ENCODE data around the gene TTI1. TPM values are rescaled to one million over a fixed set of nuclear protein-coding genes. Genes with fewer than 3 reads are reported as not detected.

Gene TTI1
- total and polyA plus RNA-seq, 9 of the 15 experiments (the other 6 are each of a cell fraction or from before 2014, with no cell fraction given) = 9.8 to 55.1 (median 39.4) TPM

GRCh38 chr20:38060536-38060935 is 27.3 kb upstream of the TTI1 start:
- Histone ChIP-seq H3K27me3 (ENCODE audit: control insufficient read depth in 2 of 2, insufficient read depth in 2 of 2, low read length in 2 of 2) (no peaks in the 10 kb centered on the region), H3K9me3 (replicated peaks; ENCODE audit: control insufficient read depth, insufficient read depth, low read depth, low read length) (no peaks in the 10 kb centered on the region), H3K9ac (ENCODE audit: insufficient read depth in 1 of 2, low read depth in 2 of 2, low read length in 2 of 2) (no peak overlapping the region), H3K36me3 (ENCODE audit: control insufficient read depth, insufficient read depth, low read length) (peaks cover 92% of the 10 kb centered on the region), H3K79me2 (ENCODE audit: control insufficient read depth, insufficient read depth, low read length) (peaks cover 9% of the 10 kb centered on the region; the same call in 2 of the 3 replicates), H3K4me2 (ENCODE audit: insufficient read depth, low read length) (no peak overlapping the region), H3K27ac (ENCODE audit: extremely low read depth, low read depth, low read length) (no peak overlapping the region), H3K4me1 (replicated peaks in 1 of 2; ENCODE audit: control insufficient read depth in 2 of 2, insufficient read depth in 2 of 2, low read length in 2 of 2) (no peaks in the 10 kb centered on the region), H3K9me1 (ENCODE audit: control insufficient read depth, insufficient read depth, low read length) (no peaks in the 10 kb centered on the region), H3K4me3 (no peak overlapping the region), H4K20me1 (replicated peaks; ENCODE audit: control insufficient read depth, insufficient read depth, low read length) (no peaks in the 10 kb centered on the region; the same call in 1 of the 2 replicates), H2AFZ (ENCODE audit: low read depth, low read length) (no peak overlapping the region)
- TF ChIP-seq SPI1 (IDR thresholded peaks at IDR 0.05; ENCODE audit: borderline replicate concordance, low read depth, low read length) (no peak), PHB (CRISPR knock-in tag; IDR thresholded peaks at IDR 0.05) (no peak)
- FAIRE-seq (no peak), ATAC-seq (no peak), DNase-seq (ENCODE audit: extremely low read depth in 1 of 4, low spot score in 3 of 4) (no peak)
- in situ Hi-C loops (cut with MboI) = no loop called here
- ChIA-PET CTCF (ENCODE audit: low intra/inter-chr PET ratio) (no interaction called here), POLR2A (no interaction called here)
- intact Hi-C loops (cut with micrococcal nuclease) = no loop called here
- no TSS peak for BruUV-seq (replicated peaks)
- 96% methylated on average over 5 of the region's 5 CpGs for WGBS (ENCODE audit: insufficient coverage, low coverage, missing lambda C conversion rate)

- no peak overlapping the region for H2AFZ ChIP-seq (ENCODE audit: low read depth, low read length)
- no peaks in the 10 kb centered on the region for H3K9me1 ChIP-seq (ENCODE audit: control insufficient read depth, insufficient read depth, low read length)
- peaks cover 14% of the 10 kb centered on the region; the same call in 2 of the 3 replicates for H3K79me2 ChIP-seq (ENCODE audit: control insufficient read depth, insufficient read depth, low read length)
- no peaks in the 10 kb centered on the region for H3K9me3 ChIP-seq (replicated peaks; ENCODE audit: control insufficient read depth, insufficient read depth, low read depth, low read length)
- no TSS peak for BruUV-seq (replicated peaks)
- in situ Hi-C loops (cut with MboI) = loop anchor here (5.0 kb wide), 1 partner anchor 152 kb away; no protein-coding TSS in a partner anchor
- DNase-seq (ENCODE audit: extremely low read depth in 1 of 4, low spot score in 3 of 4) = no peak
- ChIA-PET CTCF (ENCODE audit: low intra/inter-chr PET ratio) (interaction anchor here (4.1 kb wide), 1 partner anchor 162 kb away, joined by 53 read pairs; no protein-coding TSS in a partner anchor), POLR2A (no interaction called here)
- WGBS (ENCODE audit: insufficient coverage, low coverage, missing lambda C conversion rate) = 89% methylated on average over 5 of the region's 5 CpGs
- no peak for ATAC-seq
- intact Hi-C loops (cut with micrococcal nuclease) = no loop called here
- H3K36me3 ChIP-seq (ENCODE audit: control insufficient read depth, insufficient read depth, low read length) = peaks cover 88% of the 10 kb centered on the region
- no peak overlapping the region for H3K9ac ChIP-seq (ENCODE audit: insufficient read depth in 1 of 2, low read depth in 2 of 2, low read length in 2 of 2)
- H4K20me1 ChIP-seq (replicated peaks; ENCODE audit: control insufficient read depth, insufficient read depth, low read length) = no peaks in the 10 kb centered on the region; the same call in none of the 2 replicates
- no peaks in the 10 kb centered on the region for H3K4me1 ChIP-seq (replicated peaks in 1 of 2; ENCODE audit: control insufficient read depth in 2 of 2, insufficient read depth in 2 of 2, low read length in 2 of 2)
- no peak overlapping the region for H3K4me3 ChIP-seq
- FAIRE-seq = no peak
- H3K27ac ChIP-seq (ENCODE audit: extremely low read depth, low read depth, low read length) = no peak overlapping the region
- H3K27me3 ChIP-seq (ENCODE audit: control insufficient read depth in 2 of 2, insufficient read depth in 2 of 2, low read length in 2 of 2) = no peaks in the 10 kb centered on the region
- H3K4me2 ChIP-seq (ENCODE audit: insufficient read depth, low read length) = no peak overlapping the region
- no peak for TF ChIP-seq ZSCAN29 (IDR thresholded peaks at IDR 0.05)
- TF ChIP-seq POLR2AphosphoS5 (IDR thresholded peaks at IDR 0.05; ENCODE audit: control insufficient read depth, insufficient read depth, low read depth, low read length) = no peak
- TF ChIP-seq ELK1 (CRISPR knock-in tag; IDR thresholded peaks at IDR 0.05) = no peak
- TF ChIP-seq SIN3A (IDR thresholded peaks at IDR 0.05; ENCODE audit: borderline replicate concordance in 2 of 2, control insufficient read depth in 1 of 2, low read depth in 2 of 2, low read length in 2 of 2) = no peak
- no peak for TF ChIP-seq SNRNP70 (optimal IDR thresholded peaks at IDR 0.05; ENCODE audit: low read depth, low read length)
- no peak for TF ChIP-seq ARID1B (IDR thresholded peaks at IDR 0.05)
- TF ChIP-seq ZNF232 (CRISPR knock-in tag; IDR thresholded peaks at IDR 0.05) = no peak
- no peak for TF ChIP-seq ETS2 (tag; IDR thresholded peaks at IDR 0.05; ENCODE audit: borderline replicate concordance, poor library complexity, severe bottlenecking)
- TF ChIP-seq U2AF1 (optimal IDR thresholded peaks at IDR 0.05; ENCODE audit: low read depth, low read length) = no peak
- TF ChIP-seq MEF2D (tag; conservative IDR thresholded peaks at IDR 0.05; ENCODE audit: low read depth) = no peak
- no peak for TF ChIP-seq HNRNPUL1 (IDR thresholded peaks at IDR 0.05; ENCODE audit: low read length)
- no peak for TF ChIP-seq KLF13 (tag; IDR thresholded peaks at IDR 0.05; ENCODE audit: borderline replicate concordance, low read depth)
- no peak for TF ChIP-seq CBFB (CRISPR knock-in tag; IDR thresholded peaks at IDR 0.05)
- no peak for TF ChIP-seq RAD21 (CRISPR knock-in tag; conservative IDR thresholded peaks at IDR 0.05 in 1 of 2, IDR thresholded peaks at IDR 0.05 in 1 of 2)
- no peak for TF ChIP-seq GATA2 (CRISPR knock-in tag; IDR thresholded peaks at IDR 0.05)
These were observed 26.6 kb upstream of the TTI1 start for GRCh38 chr20:38059832-38060231.
